Tongue (tissue), 2 donors: ENCODE measurements around the gene SEMG2. TPM values are rescaled to one million over a fixed set of nuclear protein-coding genes. Genes with fewer than 3 reads are reported as not detected.

Source experiments
- DNase-seq: peaks from one replicate; pipeline ENCODE4 v3.0.0-alpha.2; 2015
- total RNA-seq: library from RNA; depleted of rRNA; stranded (reverse); fragments of >200 nt; gene quantifications from one replicate; pipeline ENCODE4 v1.2.3, GENCODE V29; 2014

The SEMG2 gene
- total RNA-seq, result not detected

GRCh38 chr20:45221076-45221475 lies at the start of gene SEMG2:
TSS of gene SEMG2 (plus strand) at chr20:45221373. CDS start at chr20:45221390, 17 bp downstream.
- no peak for DNase-seq

- no peak for DNase-seq
Measured at GRCh38 chr20:45173522-45173921, 47.7 kb upstream of the SEMG2 start.

- no peak for DNase-seq
Measured at GRCh38 chr20:45174434-45175364, 46.5 kb upstream of the SEMG2 start, which contains the start of gene PI3. TSS of gene PI3 (plus strand) at chr20:45174902. CDS start at chr20:45174923, 21 bp downstream.

GRCh38 chr20:45176526-45177267 lies 44.5 kb upstream of the SEMG2 start:
- peak; percentile 2 for DNase-seq

- no peak for DNase-seq
Measured at GRCh38 chr20:45179166-45179565, 42.0 kb upstream of the SEMG2 start.

- DNase-seq, result no peak
Measured at GRCh38 chr20:45181639-45182038, 39.5 kb upstream of the SEMG2 start.

GRCh38 chr20:45183084-45183483 lies 38.1 kb upstream of the SEMG2 start:
- DNase-seq, result no peak

DNA sequence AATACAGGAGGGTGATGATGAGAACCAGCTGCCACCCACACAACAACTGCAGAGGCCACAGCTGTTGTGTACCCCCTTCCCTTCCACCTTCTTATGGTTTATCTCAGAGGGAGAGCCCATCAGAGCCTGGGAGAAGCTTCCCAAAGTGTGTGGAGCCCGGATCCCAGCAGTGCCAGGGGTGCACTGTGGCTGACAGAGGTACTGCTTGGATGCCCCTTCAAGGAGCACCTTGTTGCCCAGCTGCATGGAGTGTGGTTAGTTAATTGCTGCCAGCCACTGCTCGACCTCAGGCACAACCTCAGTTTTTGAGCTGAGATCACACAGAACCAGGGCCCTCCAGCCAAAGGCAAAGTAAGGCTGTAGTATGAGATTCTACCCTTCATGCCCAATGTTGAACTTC lies 33.5 kb upstream of the SEMG2 start:
- no peak for DNase-seq

- no peak for DNase-seq
Measured at GRCh38 chr20:45189067-45189609, 32.0 kb upstream of the SEMG2 start.

DNA sequence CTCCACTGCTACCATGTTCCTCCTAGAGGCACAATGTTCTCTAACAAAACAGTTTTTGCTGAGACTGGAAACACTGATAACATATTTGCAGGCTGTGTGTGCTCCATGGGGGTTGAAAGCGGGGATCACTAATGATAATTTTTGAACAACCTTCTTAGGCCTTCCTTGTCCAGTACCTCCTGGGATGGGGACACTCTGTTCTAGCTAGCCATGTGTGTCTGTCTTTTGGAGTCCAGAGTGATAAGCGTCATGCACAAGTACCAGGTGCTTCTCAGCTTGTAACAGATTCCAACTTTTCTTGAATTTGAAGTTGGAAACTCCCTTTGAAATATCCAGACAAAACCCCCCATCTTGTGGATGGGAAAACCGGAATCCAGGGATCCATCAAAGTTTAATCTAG lies 31.3 kb upstream of the SEMG2 start:
- DNase-seq, result no peak

DNA sequence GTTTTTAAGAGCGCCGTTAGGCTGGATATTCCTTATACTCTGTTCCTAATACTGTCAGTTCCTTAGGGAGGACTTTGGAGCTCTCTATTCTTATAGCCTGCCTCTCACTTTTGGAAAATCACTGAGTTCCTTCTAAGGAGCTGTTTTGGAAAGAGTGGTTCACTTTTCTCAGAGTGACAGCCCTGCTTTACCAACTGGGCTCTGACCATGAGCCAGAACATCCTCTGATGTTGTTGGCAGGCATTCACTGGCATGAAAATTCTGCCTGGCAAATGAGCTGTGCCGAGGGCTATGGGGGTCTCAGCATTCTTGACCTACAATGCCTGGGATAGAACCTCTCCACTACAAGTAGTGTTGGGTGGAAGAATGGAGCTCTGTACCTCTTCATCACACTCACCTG lies 29.2 kb upstream of the SEMG2 start:
- DNase-seq, result no peak

GRCh38 chr20:45193331-45193730 lies 27.8 kb upstream of the SEMG2 start:
- DNase-seq, result no peak

- no peak for DNase-seq
Measured at GRCh38 chr20:45206725-45207124, 14.4 kb upstream of the SEMG2 start, which contains the start of gene SEMG1. TSS of gene SEMG1 (plus strand) at chr20:45207033. CDS start at chr20:45207054, 21 bp downstream.

DNA sequence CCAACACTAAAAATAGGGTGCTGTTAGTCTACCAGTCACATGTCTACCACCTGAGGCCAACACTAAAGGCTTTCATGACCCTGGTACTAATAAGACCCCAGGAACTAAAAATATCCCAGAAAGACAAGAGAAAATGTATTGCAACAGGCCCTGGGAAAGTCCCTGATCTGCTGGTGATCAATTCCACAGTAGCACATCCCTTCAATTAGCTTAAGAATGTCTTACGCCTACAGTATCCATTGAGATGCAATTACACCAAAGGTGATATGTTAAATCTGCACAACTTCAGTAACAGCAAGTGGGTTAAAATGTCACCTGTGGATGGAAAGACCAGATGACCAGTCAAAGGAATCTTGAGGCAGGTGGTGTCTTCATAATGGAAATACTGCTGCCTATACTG lies 11.2 kb upstream of the SEMG2 start:
- no peak for DNase-seq

DNA sequence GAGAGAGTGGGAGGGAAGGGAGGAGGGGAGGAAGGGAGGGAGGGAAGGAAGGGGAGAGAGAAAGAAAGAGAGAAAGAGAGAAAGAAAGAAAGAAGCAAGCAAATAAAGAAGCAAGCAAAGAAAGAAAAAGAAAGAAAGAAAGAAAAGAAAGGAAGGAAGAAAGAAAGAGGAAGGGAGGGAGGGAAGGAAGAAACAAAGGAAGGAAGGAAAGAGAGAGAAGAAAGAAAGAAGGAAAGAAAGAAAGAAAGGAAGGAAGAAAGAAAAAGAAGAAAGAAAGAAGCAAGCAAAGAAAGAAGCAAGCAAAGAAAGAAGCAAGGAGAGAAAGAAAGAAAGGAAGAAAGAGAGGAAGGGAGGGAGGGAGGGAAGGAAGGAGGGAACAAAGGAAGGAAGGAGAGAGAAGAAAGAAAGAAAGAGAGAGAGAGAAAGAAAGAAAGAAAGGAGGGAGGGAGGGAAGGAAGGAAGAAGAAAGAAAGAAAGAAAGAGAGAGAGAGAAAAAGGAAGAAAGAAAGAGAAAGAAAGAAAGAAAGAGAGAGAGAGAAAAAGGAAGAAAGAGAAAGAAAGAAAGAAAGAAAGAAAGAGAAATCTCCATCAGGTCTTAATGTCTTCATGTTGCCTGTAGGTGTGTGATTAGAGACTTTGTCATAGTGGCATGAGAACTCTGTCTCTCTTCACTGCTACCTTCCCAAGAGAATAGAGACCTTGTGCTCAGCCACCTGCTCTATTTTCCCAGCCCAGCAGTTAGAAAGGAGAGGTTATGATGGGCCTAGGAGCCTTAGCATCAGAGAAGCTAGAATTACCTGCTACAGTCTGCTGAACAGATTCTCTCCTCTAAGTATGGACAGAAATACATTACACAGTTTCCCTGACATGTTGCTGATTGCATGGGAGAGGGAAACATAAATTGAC lies 9.4 kb upstream of the SEMG2 start:
- no peak for DNase-seq

GRCh38 chr20:45212836-45213235 lies 8.3 kb upstream of the SEMG2 start:
- no peak for DNase-seq

DNA sequence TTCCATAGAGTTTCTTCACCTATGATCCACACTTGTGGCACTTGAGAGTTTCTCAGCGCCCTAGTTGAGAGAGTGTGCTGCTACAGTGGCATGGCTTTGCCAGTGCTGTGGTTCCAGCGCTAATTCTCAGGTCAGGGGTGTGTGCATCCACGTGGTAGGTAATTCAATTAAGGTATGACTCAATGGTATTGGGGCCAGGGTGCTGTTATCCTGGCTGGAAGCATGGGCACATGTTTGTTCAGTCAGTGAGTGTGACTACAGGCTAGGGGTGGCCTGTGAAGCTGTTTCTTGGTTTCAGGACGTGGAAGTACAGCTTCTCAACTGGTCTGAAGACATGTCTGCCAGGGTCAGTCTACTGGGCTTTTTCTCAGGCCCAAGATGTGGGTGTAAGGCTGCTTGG lies 3.0 kb upstream of the SEMG2 start:
- no peak for DNase-seq

DNA sequence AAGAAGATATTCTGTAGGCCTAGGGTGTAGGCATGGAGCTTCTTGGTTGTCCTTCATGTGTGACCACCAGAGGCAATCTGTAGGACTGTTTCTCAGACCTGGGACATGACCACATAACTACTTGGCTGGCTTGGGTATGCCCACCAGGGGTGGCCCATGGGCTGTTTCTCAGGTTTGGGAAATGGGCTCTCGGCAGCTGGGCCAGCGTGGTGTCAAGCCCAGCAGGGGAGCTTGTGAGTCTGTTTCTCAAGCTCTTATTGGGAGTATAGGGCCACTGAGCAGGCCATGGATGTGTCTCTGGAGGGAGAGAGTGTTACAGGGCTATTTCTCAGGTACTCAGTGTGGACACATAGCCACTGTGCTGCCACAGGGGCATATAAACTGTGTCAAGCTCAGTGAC lies 2.5 kb upstream of the SEMG2 start:
- no peak for DNase-seq

GRCh38 chr20:45223136-45223535 lies 2.0 kb downstream of the SEMG2 start:
- no peak for DNase-seq

DNA sequence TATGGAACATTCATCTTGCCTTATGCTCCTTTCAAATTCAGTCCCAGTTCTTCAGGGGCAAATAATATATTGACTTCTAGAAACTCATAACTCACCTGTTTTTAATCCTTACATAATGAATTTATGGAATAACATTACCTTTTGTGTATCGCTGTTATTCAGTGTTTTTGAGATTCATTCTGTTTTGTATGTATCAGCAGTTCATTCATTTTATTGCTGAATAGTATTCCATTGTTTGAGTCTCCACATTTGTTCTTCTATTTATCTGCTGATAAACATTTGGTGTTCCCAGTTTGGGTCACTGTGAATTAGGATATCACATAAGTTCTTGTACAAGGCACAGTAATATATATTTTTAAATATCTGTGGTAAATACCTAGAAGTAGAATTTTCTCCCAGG lies 5.1 kb downstream of the SEMG2 start:
- no peak for DNase-seq

GRCh38 chr20:45229264-45230056 lies 8.3 kb downstream of the SEMG2 start:
- no peak for DNase-seq
